GM18861 (cell line): ENCODE measurements around the gene ERBB4.

Source experiments
- ATAC-seq: cut with Tn5 transposase; IDR thresholded peaks from one replicate; pipeline ENCODE4 v1.9.1; 2021; ENCODE audit not compliant: unreplicated experiment

Gene ERBB4

DNA sequence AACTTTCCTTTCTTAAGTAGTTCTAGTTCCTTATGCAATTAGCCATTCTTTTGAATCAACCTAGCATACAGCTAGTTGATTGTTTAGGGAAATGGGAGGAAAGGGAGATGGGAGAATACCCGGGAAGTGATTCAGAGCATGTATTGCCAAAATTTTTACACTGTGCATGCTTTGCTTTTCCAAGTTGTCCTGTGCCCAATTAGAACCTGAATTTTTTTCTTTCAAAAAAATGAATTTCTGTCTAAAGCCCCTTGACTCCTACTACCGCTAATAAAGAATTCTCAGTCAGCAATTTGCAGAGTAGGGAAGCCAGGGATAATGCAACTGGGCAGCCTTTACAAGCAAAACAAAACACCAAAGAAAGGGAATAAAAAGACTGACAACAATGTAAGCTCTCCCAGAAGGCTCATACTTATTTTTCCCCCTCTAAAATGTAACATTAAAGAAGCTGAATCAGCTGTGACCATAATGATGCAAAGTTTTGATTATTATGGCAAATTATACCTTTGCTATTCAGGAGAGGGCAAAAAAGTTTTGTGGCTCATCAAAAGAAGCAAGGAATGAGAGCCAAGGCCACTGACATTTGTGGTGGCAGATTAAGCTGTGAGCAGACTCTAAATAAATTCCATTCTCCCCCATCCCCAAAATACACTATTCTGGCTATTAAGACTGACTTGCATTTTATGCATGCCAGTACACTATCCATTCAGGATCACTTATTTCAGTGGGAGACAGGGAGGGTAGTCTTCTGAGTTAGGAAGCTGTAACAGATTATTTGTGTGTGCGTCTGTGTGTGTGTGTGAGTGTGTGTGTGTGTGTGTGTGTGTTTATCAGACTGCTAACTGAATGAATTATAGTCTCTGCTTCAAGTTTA lies 174.3 kb downstream of the ERBB4 start:
- ATAC-seq: no peak

- no peak for ATAC-seq
Measured at GRCh38 chr2:212361174-212361756, 177.3 kb downstream of the ERBB4 start.

- no peak for ATAC-seq
Measured at GRCh38 chr2:212360068-212360460, 178.5 kb downstream of the ERBB4 start.

GRCh38 chr2:212359425-212360067 lies 179.1 kb downstream of the ERBB4 start:
- no peak for ATAC-seq

DNA sequence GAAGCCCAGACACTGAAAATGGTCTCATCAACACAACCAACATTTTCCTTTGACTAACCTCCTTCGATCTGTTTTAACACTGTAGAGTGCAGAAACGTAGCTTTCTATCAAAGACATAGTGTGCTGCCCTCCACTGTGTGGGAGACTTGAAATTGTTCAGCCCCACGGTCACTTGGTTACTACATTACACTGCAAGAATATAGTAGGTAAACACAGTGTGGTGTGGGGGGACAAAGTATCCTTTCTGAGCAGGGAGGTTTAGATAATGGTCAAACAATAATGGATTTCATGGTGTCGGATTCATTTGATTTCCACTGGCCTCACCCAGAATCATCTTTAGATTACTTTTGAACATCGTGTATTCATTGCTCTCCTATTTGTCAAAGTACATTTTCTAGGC lies 181.0 kb downstream of the ERBB4 start:
- no peak for ATAC-seq

GRCh38 chr2:212354382-212354781 lies 184.2 kb downstream of the ERBB4 start:
- ATAC-seq: no peak

DNA sequence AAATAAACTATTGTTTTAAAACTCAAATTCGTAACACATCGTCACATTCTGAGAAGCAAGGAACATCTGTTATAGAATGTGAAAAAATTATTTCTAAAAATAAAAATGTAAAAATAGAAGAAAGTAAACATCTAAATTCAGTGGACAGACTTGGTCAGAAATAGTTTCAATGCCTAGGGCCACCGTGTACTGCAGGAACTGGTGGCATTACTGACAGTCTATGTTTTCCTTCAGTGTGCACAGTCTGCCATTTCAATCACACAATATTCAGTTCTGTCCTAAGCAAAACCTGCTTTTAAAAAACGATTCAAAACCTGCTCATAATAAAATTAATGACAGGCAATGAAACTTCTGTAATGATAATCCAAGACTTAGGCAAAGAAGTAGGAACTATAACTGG lies 190.1 kb downstream of the ERBB4 start:
- ATAC-seq: no peak

- no peak for ATAC-seq
Measured at GRCh38 chr2:212346865-212347264, 191.7 kb downstream of the ERBB4 start.

DNA sequence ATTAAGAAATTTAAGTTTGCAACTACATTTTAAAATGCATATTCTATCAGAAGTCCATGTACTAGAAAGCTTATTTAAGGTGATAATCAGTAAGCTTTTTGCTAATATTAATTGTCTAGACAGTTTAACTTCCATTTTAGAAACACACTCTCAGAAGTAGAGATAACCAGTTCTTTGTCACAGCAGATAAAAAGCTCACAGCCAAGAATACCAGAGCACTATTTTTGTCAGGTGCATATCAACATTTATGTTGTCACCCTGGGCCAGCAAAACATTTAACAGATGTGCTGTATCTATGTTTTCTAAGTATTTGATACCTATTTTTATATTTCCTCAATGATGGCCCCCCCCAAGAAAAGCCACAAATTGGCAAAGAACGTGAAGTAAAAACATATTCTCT lies 192.6 kb downstream of the ERBB4 start:
- no peak for ATAC-seq

DNA sequence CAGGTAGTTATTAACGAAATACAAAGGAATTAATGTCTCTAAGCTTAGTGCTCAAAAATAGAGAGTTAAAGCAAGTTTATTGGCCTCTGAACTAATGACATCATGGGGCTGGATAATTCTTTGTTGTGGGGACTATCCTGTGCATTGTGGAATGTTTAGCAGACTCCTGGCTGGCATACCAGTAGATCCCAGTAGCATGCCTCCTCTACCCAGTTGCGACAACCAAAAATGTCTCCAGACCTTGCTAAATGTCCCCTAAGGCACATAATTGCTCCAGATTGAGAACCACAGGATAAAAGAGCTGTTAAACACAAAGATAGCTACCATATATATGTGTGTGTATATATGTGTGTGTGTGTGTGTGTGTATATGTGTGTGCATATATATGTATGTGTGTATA lies 194.5 kb downstream of the ERBB4 start:
- ATAC-seq: no peak

GRCh38 chr2:212343167-212343566 lies 195.4 kb downstream of the ERBB4 start:
- ATAC-seq: no peak

- ATAC-seq: no peak
Measured at GRCh38 chr2:212337486-212338343, 200.9 kb downstream of the ERBB4 start.

- no peak for ATAC-seq
Measured at GRCh38 chr2:212337036-212337435, 201.6 kb downstream of the ERBB4 start.

GRCh38 chr2:212330263-212330662 lies 208.3 kb downstream of the ERBB4 start:
- ATAC-seq: no peak

- ATAC-seq: no peak
Measured at GRCh38 chr2:212328712-212329496, 209.7 kb downstream of the ERBB4 start.

GRCh38 chr2:212328136-212328535 lies 210.5 kb downstream of the ERBB4 start:
- ATAC-seq: no peak

DNA sequence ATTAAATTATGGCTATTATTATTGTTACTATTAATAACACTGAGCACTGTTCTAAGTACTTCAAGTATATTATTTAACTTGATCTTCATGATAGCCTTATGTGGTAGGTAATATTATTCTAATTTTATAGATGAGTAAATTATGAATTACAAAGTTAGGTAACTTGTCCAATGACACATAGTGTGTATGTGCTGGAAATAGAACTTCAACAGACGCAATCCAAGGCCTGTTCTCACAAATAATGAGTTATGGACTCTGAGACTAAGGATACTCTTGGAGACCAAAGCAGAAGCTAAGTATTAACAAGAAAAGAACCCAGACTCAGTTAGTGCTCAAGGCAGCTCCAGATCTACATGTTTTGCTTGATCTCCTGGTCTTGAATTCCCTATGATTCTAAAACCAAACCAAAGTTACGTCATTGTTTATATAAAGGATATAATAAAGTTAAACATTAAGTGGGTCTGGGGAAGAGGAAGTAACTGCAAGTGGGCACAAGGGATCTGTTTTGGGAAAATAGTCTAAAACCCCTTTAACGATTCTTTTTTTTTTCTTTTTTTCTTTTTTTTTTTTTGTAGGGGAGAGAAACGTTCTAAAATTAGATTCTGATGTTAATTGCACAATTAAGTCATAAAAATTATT lies 211.3 kb downstream of the ERBB4 start:
- ATAC-seq: no peak

GRCh38 chr2:212318636-212319035 lies 220.0 kb downstream of the ERBB4 start:
- ATAC-seq: no peak

GRCh38 chr2:212314680-212315079 lies 223.9 kb downstream of the ERBB4 start:
- ATAC-seq: no peak
